HepG2 (cell line): ENCODE measurements around the gene PAEP. TPM values are rescaled to one million over a fixed set of nuclear protein-coding genes. Genes with fewer than 3 reads are reported as not detected.
A peak's percentile ranks its signal among the peaks of the same experiment; 100 is the strongest.

ENCODE experiments used
- ATAC-seq: fragments of 200-7000 bp; cut with Tn5 transposase; 3 replicates; pipeline ENCODE4 v1.9.1; 2020; ENCODE audit warnings: mild to moderate bottlenecking, moderate library complexity
- BruUV-seq: library from RNA; stranded (reverse); fragments of 400-500 nt; replicated peaks from 2 replicates; lab custom pipeline; 2021; lab: Mats Ljungman, UMichigan
- CTCF ChIA-PET: fragments of 300-600 bp; formaldehyde crosslinking; extraction: SDS; loops from one replicate; lab custom pipeline; 2021; ENCODE audit warnings: low total read pairs, inconsistent platforms, low intra/inter-chr PET ratio; lab: Yijun Ruan, JAX
- POLR2A ChIA-PET: fragments of 350-600 bp; sonication (Branson Sonifier 250); formaldehyde crosslinking; loops from one replicate; lab custom pipeline; 2020; ENCODE audit warnings: antibody characterized with exemption, inconsistent platforms; lab: Yijun Ruan, JAX
- DNase-seq: peaks from one replicate; pipeline ENCODE4 v3.0.0-alpha.2; 2015; ENCODE audit warnings: low spot score
- FAIRE-seq: peaks from 3 replicates; lab custom pipeline; 2011; peaks lifted over from hg19 to GRCh38; lab: Jason Lieb, UNC
- H2AFZ ChIP-seq: one replicate; pipeline ENCODE4 v1.6.1; 2011; ENCODE audit warnings: low read length, inconsistent platforms
- H3K27ac ChIP-seq: fragments of 300-600 bp; 3 replicates; pipeline ENCODE4 v1.8.0; 2011; ENCODE audit warnings: mixed run types, mild to moderate bottlenecking, mixed read lengths, low read length, inconsistent platforms; ENCODE audit not compliant: insufficient read depth; ENCODE audit errors: extremely low read length
- H3K27me3 ChIP-seq, 2 experiments: fragments of 200-600 bp in 1 of 2; 2 replicates in 1 of 2; 3 replicates in 1 of 2; pipeline versions ENCODE4 v1.6.0 to v1.8.0; 2011; ENCODE audit warnings: low read length in 2 of 2, mild to moderate bottlenecking in 2 of 2, moderate library complexity in 2 of 2, inconsistent platforms in 1 of 2; ENCODE audit not compliant: insufficient read depth in 2 of 2, control insufficient read depth in 1 of 2
- H3K36me3 ChIP-seq, 2 experiments: fragments of 200-600 bp in 1 of 2; replicated peaks in 1 of 2; 2 replicates in 1 of 2; 3 replicates in 1 of 2; pipeline versions ENCODE4 v1.5.1 to v1.8.0; 2011; ENCODE audit warnings: low read length in 2 of 2, inconsistent platforms in 1 of 2; ENCODE audit not compliant: insufficient read depth in 2 of 2, control insufficient read depth in 1 of 2
- H3K4me1 ChIP-seq: 2 replicates; pipeline ENCODE4 v1.5.1; 2012; ENCODE audit warnings: low read length, inconsistent platforms; ENCODE audit not compliant: insufficient read depth
- H3K4me2 ChIP-seq: 2 replicates; pipeline ENCODE4 v1.6.0; 2011; ENCODE audit warnings: low read depth, low read length, inconsistent platforms
- H3K4me3 ChIP-seq, 3 experiments: fragments of 200-600 bp in 1 of 3; sonication (generic), shearing (Covaris generic) in 1 of 3; replicated peaks in 1 of 3; 2 replicates each; pipeline ENCODE4 v1.5.1; 2011 to 2016; ENCODE audit warnings: low read length in 3 of 3, inconsistent platforms in 2 of 3, low read depth in 2 of 3, mild to moderate bottlenecking in 2 of 3, control low read depth in 1 of 3, mixed read lengths in 1 of 3; ENCODE audit not compliant: insufficient read depth in 1 of 3
- H3K79me2 ChIP-seq: one replicate; pipeline ENCODE4 v1.6.1; 2011; ENCODE audit warnings: low read length, inconsistent platforms; ENCODE audit not compliant: insufficient read depth
- H3K9ac ChIP-seq: 2 replicates; pipeline ENCODE4 v1.6.0; 2011; ENCODE audit warnings: mild to moderate bottlenecking, low read depth, low read length, inconsistent platforms; ENCODE audit not compliant: insufficient read depth
- H3K9me3 ChIP-seq: 2 replicates; pipeline ENCODE4 v1.5.1; 2012; ENCODE audit warnings: mild to moderate bottlenecking, low read length
- H4K20me1 ChIP-seq: 2 replicates; pipeline ENCODE4 v1.6.0; 2011; ENCODE audit warnings: inconsistent platforms, mild to moderate bottlenecking, low read length, moderate library complexity; ENCODE audit not compliant: insufficient read depth
- BHLHE40 ChIP-seq: IDR thresholded peaks from 2 replicates; pipeline ENCODE4 v1.6.1; 2011; ENCODE audit warnings: low read length, improper control_type of control experiment
- FOSL2 ChIP-seq: sonication (generic); formaldehyde crosslinking; IDR thresholded peaks from 2 replicates; pipeline ENCODE4 v1.4.0; 2020; ENCODE audit warnings: missing genetic modification reagents
- KAT8 ChIP-seq: IDR thresholded peaks from 2 replicates; pipeline ENCODE4 v1.6.1; 2016; ENCODE audit warnings: missing genetic modification reagents, missing compliant biosample characterization
- KDM3A ChIP-seq: IDR thresholded peaks from 2 replicates; pipeline ENCODE4 v1.6.1; 2018; ENCODE audit warnings: low read depth, missing compliant biosample characterization
- MTA1 ChIP-seq: sonication (generic); formaldehyde crosslinking; IDR thresholded peaks from 2 replicates; pipeline ENCODE4 v1.4.0; 2020; ENCODE audit warnings: missing genetic modification reagents, mild to moderate bottlenecking, borderline replicate concordance
- ZNF660 ChIP-seq: sonication (generic); formaldehyde crosslinking; IDR thresholded peaks from 2 replicates; pipeline ENCODE4 v1.5.1; 2020; ENCODE audit warnings: mild to moderate bottlenecking, low read depth, missing genetic modification reagents, borderline replicate concordance
- WGBS: methylation state at CpG from one replicate; pipeline ENCODE4 v1.1.6; 2017; ENCODE audit warnings: low lambda C conversion rate; 5-methylcytosine and 5-hydroxymethylcytosine counted together
- in situ Hi-C: cut with HindIII; loops from 2 replicates; pipeline ENCODE4 v1.10.0; 2017; ENCODE audit warnings: low pct_unique_long_range_greater_than_20kb; ENCODE audit not compliant: extremely low pct_ligation_motif_present
- intact Hi-C: fragments of 100-400 bp; cut with micrococcal nuclease; formaldehyde crosslinking; loops from one replicate; pipeline ENCODE4 v1.10.0; 2022; ENCODE audit not compliant: unreplicated experiment
- polyA plus RNA-seq, 8 experiments: library from polyadenylated mRNA; depleted of rRNA in 3 of 8; stranded (reverse) in 7 of 8; unstranded in 1 of 8; fragments of >200 nt; fragmentation: Illumina TruSeq in 4 of 8; extraction: Trizol in 4 of 8; gene quantifications; 2 replicates each; pipeline versions ENCODE4 v1.2.1 to v1.2.3, GENCODE V29; 2011 to 2016; ENCODE audit warnings: low read depth in 4 of 8, missing spikeins in 1 of 8, mixed read lengths in 1 of 8; ENCODE audit not compliant: insufficient read depth in 1 of 8
- total RNA-seq, 5 experiments: library from RNA; depleted of rRNA; stranded (reverse); fragments of >200 nt; fragmentation: Illumina TruSeq; extraction: Trizol; gene quantifications; 2 replicates each; pipeline ENCODE4 v1.2.3, GENCODE V29; 2016; ENCODE audit warnings: low read depth in 1 of 5

PAEP gene
- total and polyA plus RNA-seq, 2 of the 13 experiments (the other 11 are each of a cell fraction or from before 2014, with no cell fraction given): 0.75 to 10.8 TPM

DNA sequence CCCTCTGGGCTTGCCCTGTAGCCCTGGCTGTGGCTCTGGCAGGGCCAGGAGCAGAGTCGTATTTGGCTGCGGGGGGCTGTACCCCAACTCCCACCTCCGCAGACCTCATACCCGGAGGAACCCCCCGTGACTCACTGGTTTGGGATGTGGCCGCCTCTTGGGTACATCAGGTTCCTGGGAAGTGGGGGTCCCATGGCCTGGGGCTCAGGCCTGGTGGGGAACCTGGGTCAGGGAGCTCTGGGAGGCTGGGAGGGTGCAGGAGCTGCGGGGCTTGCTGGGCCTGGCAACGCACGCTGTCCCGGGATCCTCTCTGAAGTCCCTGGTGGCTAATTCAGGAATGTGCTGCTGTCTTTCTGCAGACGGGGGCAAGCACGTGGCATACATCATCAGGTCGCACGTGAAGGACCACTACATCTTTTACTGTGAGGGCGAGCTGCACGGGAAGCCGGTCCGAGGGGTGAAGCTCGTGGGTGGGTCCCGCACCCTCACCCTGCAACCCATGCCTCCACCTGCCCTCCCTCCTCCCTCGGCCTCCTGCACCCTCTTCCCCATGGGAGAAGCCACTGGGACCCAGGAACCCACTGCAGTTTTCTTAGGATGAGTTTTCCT is 37.9 kb upstream of the PAEP start:
- peak; percentile 35 for ATAC-seq
- FAIRE-seq: no peak
- no TSS peak for BruUV-seq

DNA sequence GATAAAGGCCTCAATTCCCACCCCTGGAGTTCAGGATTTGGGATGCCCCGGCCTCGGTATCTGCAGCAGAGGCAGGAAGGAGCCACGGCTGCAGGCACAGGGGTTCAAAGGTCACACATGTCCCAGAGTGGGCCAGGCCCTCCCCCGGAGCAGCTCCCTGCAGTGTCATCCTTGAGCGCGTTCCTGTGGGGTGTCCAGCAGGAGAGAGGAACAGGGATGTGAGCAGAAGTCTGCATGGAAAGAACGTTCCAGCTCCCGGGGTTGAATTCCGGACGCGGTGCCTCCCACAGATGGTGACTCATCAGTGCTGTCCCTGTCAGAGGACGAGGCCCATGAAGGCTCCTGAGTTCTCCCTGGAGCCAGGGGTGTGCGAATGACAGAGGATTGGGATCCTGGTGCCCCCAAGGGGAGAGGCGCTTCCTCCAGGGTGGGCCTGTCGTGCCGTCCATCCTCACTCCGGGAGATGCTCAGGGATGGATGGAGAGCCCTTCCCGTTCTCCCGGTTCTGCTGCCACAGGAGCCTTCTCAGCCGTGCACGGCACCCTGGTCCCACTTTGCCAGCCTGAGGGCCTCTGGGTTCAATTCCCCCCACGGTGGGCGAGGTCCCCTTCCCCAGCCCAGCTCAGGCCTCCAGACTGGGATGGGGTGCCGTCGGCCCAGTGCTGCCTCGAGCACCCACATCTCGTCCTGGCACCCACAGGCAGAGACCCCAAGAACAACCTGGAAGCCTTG is 37.3 kb upstream of the PAEP start:
- POLR2A ChIA-PET: no interaction called here
- ATAC-seq: peak; percentile 38

More for the DNA sequence above, 37.9 kb upstream of the PAEP start:
- Histone ChIP-seq H3K27ac (no peak overlapping the region), H3K36me3 (no peaks in the 10 kb centered on the region), H2AFZ (no peak overlapping the region), H3K79me2 (no peaks in the 10 kb centered on the region), H3K27me3 (peaks cover 8 to 50% of the 10 kb centered on the region in 2 experiments), H3K9me3 (no peaks in the 10 kb centered on the region), H4K20me1 (no peaks in the 10 kb centered on the region), H3K4me2 (no peak overlapping the region), H3K9ac (no peak overlapping the region), H3K4me3 (no peak overlapping the region), H3K4me1 (peaks cover 9% of the 10 kb centered on the region)
- ChIA-PET CTCF (no interaction called here), POLR2A (no interaction called here)
- TF ChIP-seq BHLHE40 (peak; percentile 23; the same call in 1 of the 2 replicates), MTA1 (CRISPR knock-in tag) (no peak)
- DNase-seq: no peak
- WGBS: 25% methylated on average over 2 of the region's 21 CpGs
- intact Hi-C loops: no loop called here
- in situ Hi-C loops: no loop called here

More for the DNA sequence above, 37.3 kb upstream of the PAEP start:
- Histone ChIP-seq H3K27me3 (peaks cover 8 to 50% of the 10 kb centered on the region in 2 experiments), H3K36me3 (no peaks in the 10 kb centered on the region), H4K20me1 (no peaks in the 10 kb centered on the region), H3K9ac (no peak overlapping the region), H3K4me2 (no peak overlapping the region), H2AFZ (no peak overlapping the region), H3K79me2 (no peaks in the 10 kb centered on the region), H3K27ac (no peak overlapping the region), H3K9me3 (no peaks in the 10 kb centered on the region), H3K4me3 (no peak overlapping the region), H3K4me1 (peaks cover 9% of the 10 kb centered on the region)
- no peak for TF ChIP-seq KDM3A (CRISPR knock-in tag)
- no peak for TF ChIP-seq ZNF660 (CRISPR knock-in tag)
- peak; percentile 58 for TF ChIP-seq FOSL2 (CRISPR knock-in tag)
- TF ChIP-seq KAT8 (CRISPR knock-in tag): no peak
- DNase-seq (no peak), FAIRE-seq (no peak)
- intact Hi-C loops (no loop called here), in situ Hi-C loops (no loop called here)
- 9% methylated on average over 8 of the region's 27 CpGs for WGBS
- no TSS peak for BruUV-seq
- CTCF ChIA-PET: no interaction called here
